ENCODE data around the gene LDHD. TPM values are rescaled to one million over a fixed set of nuclear protein-coding genes. Genes with fewer than 3 reads are reported as not detected.

LDHD gene
- total and polyA plus RNA-seq, 10 of the 15 experiments (the other 5 are each of a cell fraction or from before 2014, with no cell fraction given): 0.10 to 0.12 TPM; not detected in 8

GRCh38 chr16:75083813-75084212 lies 32.8 kb downstream of the LDHD start:
- CTCF ChIA-PET: interaction anchor here (0.6 to 1.3 kb wide), 2 partner anchors 23 to 219 kb away, joined by 3 to 4 read pairs; no protein-coding TSS in a partner anchor
- 99% methylated on average over 5 of the region's 5 CpGs for WGBS (ENCODE audit: insufficient coverage, insufficient replicate concordance, low lambda C conversion rate, missing lambda C conversion rate)
- H3K79me2 ChIP-seq (ENCODE audit: control insufficient read depth, insufficient read depth, low read length): no peaks in the 10 kb centered on the region; the same call in 1 of the 2 replicates
- TF ChIP-seq JUND (IDR thresholded peaks at IDR 0.05; ENCODE audit: low read depth, low read length): no peak
- no peak for TF ChIP-seq YY1 (IDR thresholded peaks at IDR 0.05; ENCODE audit: low read depth, low read length)
- TF ChIP-seq MYC (IDR thresholded peaks at IDR 0.05; ENCODE audit: insufficient read depth, insufficient read length, insufficient replicate concordance, low read length, severe bottlenecking): no peak
- TF ChIP-seq, protein P1, sequence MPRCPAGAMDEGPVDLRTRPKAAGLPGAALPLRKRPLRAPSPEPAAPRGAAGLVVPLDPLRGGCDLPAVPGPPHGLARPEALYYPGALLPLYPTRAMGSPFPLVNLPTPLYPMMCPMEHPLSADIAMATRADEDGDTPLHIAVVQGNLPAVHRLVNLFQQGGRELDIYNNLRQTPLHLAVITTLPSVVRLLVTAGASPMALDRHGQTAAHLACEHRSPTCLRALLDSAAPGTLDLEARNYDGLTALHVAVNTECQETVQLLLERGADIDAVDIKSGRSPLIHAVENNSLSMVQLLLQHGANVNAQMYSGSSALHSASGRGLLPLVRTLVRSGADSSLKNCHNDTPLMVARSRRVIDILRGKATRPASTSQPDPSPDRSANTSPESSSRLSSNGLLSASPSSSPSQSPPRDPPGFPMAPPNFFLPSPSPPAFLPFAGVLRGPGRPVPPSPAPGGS (IDR thresholded peaks at IDR 0.05; ENCODE audit: borderline replicate concordance, insufficient read depth, low read depth, low read length, poor library complexity, severe bottlenecking): no peak
- no peak for TF ChIP-seq RBBP5 (conservative IDR thresholded peaks at IDR 0.05)
- TF ChIP-seq, protein P2, sequence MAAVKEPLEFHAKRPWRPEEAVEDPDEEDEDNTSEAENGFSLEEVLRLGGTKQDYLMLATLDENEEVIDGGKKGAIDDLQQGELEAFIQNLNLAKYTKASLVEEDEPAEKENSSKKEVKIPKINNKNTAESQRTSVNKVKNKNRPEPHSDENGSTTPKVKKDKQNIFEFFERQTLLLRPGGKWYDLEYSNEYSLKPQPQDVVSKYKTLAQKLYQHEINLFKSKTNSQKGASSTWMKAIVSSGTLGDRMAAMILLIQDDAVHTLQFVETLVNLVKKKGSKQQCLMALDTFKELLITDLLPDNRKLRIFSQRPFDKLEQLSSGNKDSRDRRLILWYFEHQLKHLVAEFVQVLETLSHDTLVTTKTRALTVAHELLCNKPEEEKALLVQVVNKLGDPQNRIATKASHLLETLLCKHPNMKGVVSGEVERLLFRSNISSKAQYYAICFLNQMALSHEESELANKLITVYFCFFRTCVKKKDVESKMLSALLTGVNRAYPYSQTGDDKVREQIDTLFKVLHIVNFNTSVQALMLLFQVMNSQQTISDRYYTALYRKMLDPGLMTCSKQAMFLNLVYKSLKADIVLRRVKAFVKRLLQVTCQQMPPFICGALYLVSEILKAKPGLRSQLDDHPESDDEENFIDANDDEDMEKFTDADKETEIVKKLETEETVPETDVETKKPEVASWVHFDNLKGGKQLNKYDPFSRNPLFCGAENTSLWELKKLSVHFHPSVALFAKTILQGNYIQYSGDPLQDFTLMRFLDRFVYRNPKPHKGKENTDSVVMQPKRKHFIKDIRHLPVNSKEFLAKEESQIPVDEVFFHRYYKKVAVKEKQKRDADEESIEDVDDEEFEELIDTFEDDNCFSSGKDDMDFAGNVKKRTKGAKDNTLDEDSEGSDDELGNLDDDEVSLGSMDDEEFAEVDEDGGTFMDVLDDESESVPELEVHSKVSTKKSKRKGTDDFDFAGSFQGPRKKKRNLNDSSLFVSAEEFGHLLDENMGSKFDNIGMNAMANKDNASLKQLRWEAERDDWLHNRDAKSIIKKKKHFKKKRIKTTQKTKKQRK (IDR thresholded peaks at IDR 0.05; ENCODE audit: low read depth, low read length): no peak
- TF ChIP-seq SPI1 (IDR thresholded peaks at IDR 0.05; ENCODE audit: borderline replicate concordance, insufficient read depth, low read depth, low read length): no peak
- TF ChIP-seq SIN3A (IDR thresholded peaks at IDR 0.05; ENCODE audit: low read depth, low read length): no peak
- no peak for TF ChIP-seq MEF2B (IDR thresholded peaks at IDR 0.05; ENCODE audit: partially characterized antibody, poor library complexity, severe bottlenecking)
- no peak for TF ChIP-seq HSF1 (IDR thresholded peaks at IDR 0.05; ENCODE audit: low read depth, low read length)
- TF ChIP-seq DPF2 (IDR thresholded peaks at IDR 0.05): no peak
- TF ChIP-seq SMC3 (IDR thresholded peaks at IDR 0.05; ENCODE audit: borderline replicate concordance, low read length): no peak
- TF ChIP-seq LARP7 (IDR thresholded peaks at IDR 0.05): no peak
- TF ChIP-seq ZZZ3 (IDR thresholded peaks at IDR 0.05; ENCODE audit: control insufficient read depth, insufficient read length, low read depth): no peak
- TF ChIP-seq BACH1 (IDR thresholded peaks at IDR 0.05; ENCODE audit: borderline replicate concordance): no peak
- no peak for TF ChIP-seq TARDBP (IDR thresholded peaks at IDR 0.05; ENCODE audit: borderline replicate concordance)
- no peak for TF ChIP-seq USF2 (IDR thresholded peaks at IDR 0.05; ENCODE audit: borderline replicate concordance, low read depth, low read length)
- no peak for TF ChIP-seq EP300 (IDR thresholded peaks at IDR 0.05; ENCODE audit: borderline replicate concordance in 1 of 2, control insufficient read depth in 1 of 2, low read depth in 2 of 2, low read length in 2 of 2)

More at GRCh38 chr16:75083813-75084212, 32.8 kb downstream of the LDHD start:
- BruUV-seq (replicated peaks): no TSS peak
- no peak for ATAC-seq
- Histone ChIP-seq H3K27me3 (replicated peaks in 1 of 2; ENCODE audit: control insufficient read depth in 2 of 2, insufficient read depth in 2 of 2, low read length in 1 of 2) (no peaks in the 10 kb centered on the region), H3K36me3 (ENCODE audit: control insufficient read depth in 2 of 2, insufficient read depth in 2 of 2, low read length in 1 of 2) (peaks cover 0 to 1% of the 10 kb centered on the region in 2 experiments; a peak in 1 of 4 replicates), H3K4me3 (no peak overlapping the region), H3K9ac (ENCODE audit: control insufficient read depth, insufficient read depth, low read length) (no peak overlapping the region), H2AFZ (ENCODE audit: control insufficient read depth, low read depth, low read length) (no peak overlapping the region), H4K20me1 (ENCODE audit: control insufficient read depth, insufficient read depth) (no peaks in the 10 kb centered on the region; the same call in 1 of the 2 replicates), H3K27ac (ENCODE audit: control insufficient read depth, insufficient read depth) (no peak overlapping the region), H3K4me1 (ENCODE audit: control insufficient read depth, insufficient read depth, low read length) (peaks cover 12% of the 10 kb centered on the region), H3K4me2 (ENCODE audit: control insufficient read depth, insufficient read depth) (no peak overlapping the region), H3K9me3 (replicated peaks; ENCODE audit: control insufficient read depth, insufficient read depth, low read length) (no peaks in the 10 kb centered on the region)
- ChIA-PET RAD21 (ENCODE audit: unreplicated experiment) (no interaction called here), SMC1A (ENCODE audit: uncharacterized antibody, unreplicated experiment) (interaction anchor here (2.3 kb wide), 1 partner anchor 72 kb away, joined by 7 read pairs; no protein-coding TSS in a partner anchor), POLR2A (no interaction called here)
- DNase-seq (ENCODE audit: low read depth, low spot score): no peak
- intact Hi-C loops (cut with micrococcal nuclease; ENCODE audit: unreplicated experiment) (no loop called here), in situ Hi-C loops (cut with MboI) (no loop called here)
- FAIRE-seq: no peak
